RWPE1 (cell line): ENCODE results near the gene GPAT3.

ENCODE experiments used
- CTCF ChIA-PET: fragments of 350-600 bp; sonication (Branson Sonifier 250); formaldehyde crosslinking; extraction: SDS; loops from one replicate; lab custom pipeline; 2021; lab: Yijun Ruan, JAX
- POLR2A ChIA-PET: fragments of 400-600 bp; formaldehyde crosslinking; extraction: SDS; loops from one replicate; lab custom pipeline; 2020; ENCODE audit warnings: antibody characterized with exemption; ENCODE audit not compliant: low non-redundant PET; lab: Yijun Ruan, JAX
- DNase-seq: peaks from one replicate; pipeline ENCODE4 v3.0.0; 2012; ENCODE audit warnings: low spot score
- H3K27ac ChIP-seq: fragments of 450-650 bp; 2 replicates; pipeline ENCODE4 v1.5.1; 2017
- CTCF ChIP-seq: fragments of 450-650 bp; conservative IDR thresholded peaks from 2 replicates; pipeline ENCODE4 v1.5.1; 2017; ENCODE audit warnings: low read depth, mild to moderate bottlenecking

GPAT3 gene

GRCh38 chr4:83560523-83560922 is 24.6 kb downstream of the GPAT3 start:
- ChIA-PET CTCF (no interaction called here), POLR2A (interaction anchor here (0.6 kb wide), 1 partner anchor 9 kb away, joined by 3 read pairs; no protein-coding TSS in a partner anchor)
- no peak for DNase-seq
- no peak overlapping the region for H3K27ac ChIP-seq
- TF ChIP-seq CTCF: no peak

GRCh38 chr4:83561381-83561780 is 25.5 kb downstream of the GPAT3 start:
- H3K27ac ChIP-seq: no peak overlapping the region
- DNase-seq: peak; percentile 68
- no peak for TF ChIP-seq CTCF
- CTCF ChIA-PET: interaction anchor here (0.6 kb wide), 1 partner anchor 46 kb away, joined by 4 read pairs; no protein-coding TSS in a partner anchor
- POLR2A ChIA-PET: no interaction called here

- ChIA-PET POLR2A (no interaction called here), CTCF (no interaction called here)
- no peak for DNase-seq
- no peak for TF ChIP-seq CTCF
- H3K27ac ChIP-seq: no peak overlapping the region
Observed at GRCh38 chr4:83563998-83564397, 28.1 kb downstream of the GPAT3 start.

GRCh38 chr4:83568062-83568461 is 32.2 kb downstream of the GPAT3 start:
- no peak for DNase-seq
- H3K27ac ChIP-seq: no peak overlapping the region
- no peak for TF ChIP-seq CTCF
- CTCF ChIA-PET: no interaction called here
- POLR2A ChIA-PET: no interaction called here

- no peak for TF ChIP-seq CTCF
- CTCF ChIA-PET: no interaction called here
- H3K27ac ChIP-seq: no peak overlapping the region
- POLR2A ChIA-PET: no interaction called here
- DNase-seq: no peak
Observed at GRCh38 chr4:83569429-83569828, 33.5 kb downstream of the GPAT3 start.

GRCh38 chr4:83569987-83570386 is 34.1 kb downstream of the GPAT3 start:
- ChIA-PET CTCF (interaction anchor here (0.6 kb wide), 3 partner anchors 72 to 1370 kb away, joined by 4 read pairs; no protein-coding TSS in a partner anchor), POLR2A (interaction anchor here (0.6 kb wide), 1 partner anchor 29 kb away, joined by 4 read pairs; no protein-coding TSS in a partner anchor)
- peak; percentile 52 for DNase-seq
- no peak for TF ChIP-seq CTCF
- no peak overlapping the region for H3K27ac ChIP-seq
